HG03159 (cell line): ENCODE measurements around the gene ANO1.
"Not testable (repeated sequence)": the region's sequence is repeated elsewhere in the genome, so short reads cannot be mapped to it uniquely, and the experiment has no call there.

Experiments used
- ATAC-seq: cut with Tn5 transposase; IDR thresholded peaks from one replicate; pipeline ENCODE4 v1.9.1; 2021; ENCODE audit warnings: mild to moderate bottlenecking, moderate library complexity; ENCODE audit not compliant: unreplicated experiment

Gene ANO1

GRCh38 chr11:70183483-70184176, 105.5 kb downstream of the ANO1 start:
- no peak for ATAC-seq

- no peak for ATAC-seq
These were observed 106.3 kb downstream of the ANO1 start for GRCh38 chr11:70184396-70184795.

- ATAC-seq: no peak
These were observed 107.4 kb downstream of the ANO1 start for GRCh38 chr11:70185348-70186055.

GRCh38 chr11:70186420-70186819, 108.3 kb downstream of the ANO1 start:
- ATAC-seq: no peak

GRCh38 chr11:70186936-70187335, 108.8 kb downstream of the ANO1 start:
- no peak for ATAC-seq

GRCh38 chr11:70187771-70188170, 109.7 kb downstream of the ANO1 start:
- ATAC-seq: no peak

GRCh38 chr11:70189622-70190021, 111.5 kb downstream of the ANO1 start:
- ATAC-seq: no peak

GRCh38 chr11:70191495-70192140, 113.5 kb downstream of the ANO1 start:
- ATAC-seq: no peak

- no peak for ATAC-seq
These were observed 114.7 kb downstream of the ANO1 start for GRCh38 chr11:70192666-70193410.

GRCh38 chr11:70193411-70194292, 115.5 kb downstream of the ANO1 start:
- no peak for ATAC-seq

GRCh38 chr11:70194792-70195791, 117.0 kb downstream of the ANO1 start:
- no peak for ATAC-seq

GRCh38 chr11:70200212-70200844, 122.2 kb downstream of the ANO1 start:
- ATAC-seq: no peak

- ATAC-seq: not testable (repeated sequence)
These were observed 122.9 kb downstream of the ANO1 start for GRCh38 chr11:70201047-70201446.

- no peak for ATAC-seq
These were observed 124.1 kb downstream of the ANO1 start for GRCh38 chr11:70201882-70202861.

- ATAC-seq: peak; percentile 59
These were observed 125.0 kb downstream of the ANO1 start, which contains the start of gene FADD for GRCh38 chr11:70202920-70203750. TSS of gene FADD (plus strand) at chr11:70203296. CDS start at chr11:70203460, 164 bp downstream.

GRCh38 chr11:70203751-70204465, 125.8 kb downstream of the ANO1 start:
- ATAC-seq: peak; percentile 37
